Calu3 (cell line): ENCODE measurements around the gene GPER1. TPM values are rescaled to one million over a fixed set of nuclear protein-coding genes. Genes with fewer than 3 reads are reported as not detected.

Experiments used
- BruUV-seq: library from RNA; stranded (reverse); fragments of 400-500 nt; replicated peaks from 2 replicates; lab custom pipeline; 2021; lab: Mats Ljungman, UMichigan
- CTCF ChIA-PET: fragments of 300-600 bp; sonication (Branson Sonifier 250); formaldehyde crosslinking; loops from one replicate; lab custom pipeline; 2022; ENCODE audit warnings: antibody characterized with exemption; lab: Charles Lee
- DNase-seq: peaks from one replicate; pipeline ENCODE4 v3.0.0; 2022
- H3K27ac Mint-ChIP-seq: one replicate; pipeline ENCODE4 v1.8.0; 2022; ENCODE audit warnings: mixed read lengths; ENCODE audit not compliant: unreplicated experiment
- H3K27me3 Mint-ChIP-seq: one replicate; pipeline ENCODE4 v1.8.0; 2022; ENCODE audit warnings: mixed read lengths; ENCODE audit not compliant: unreplicated experiment
- H3K36me3 Mint-ChIP-seq: one replicate; pipeline ENCODE4 v1.8.0; 2022; ENCODE audit warnings: mild to moderate bottlenecking, moderate library complexity, mixed read lengths; ENCODE audit not compliant: insufficient read depth, unreplicated experiment
- H3K4me1 Mint-ChIP-seq: one replicate; pipeline ENCODE4 v1.8.0; 2022; ENCODE audit warnings: mild to moderate bottlenecking, low read depth, mixed read lengths; ENCODE audit not compliant: unreplicated experiment
- H3K4me3 Mint-ChIP-seq: one replicate; pipeline ENCODE4 v1.8.0; 2022; ENCODE audit warnings: mild to moderate bottlenecking, low read depth, moderate library complexity, mixed read lengths; ENCODE audit not compliant: unreplicated experiment
- H3K9me3 Mint-ChIP-seq: one replicate; pipeline ENCODE4 v1.8.0; 2022; ENCODE audit warnings: low read depth, mixed read lengths; ENCODE audit not compliant: unreplicated experiment
- intact Hi-C: fragments of 100-400 bp; cut with micrococcal nuclease; formaldehyde crosslinking; loops from one replicate; pipeline ENCODE4 v1.10.0; 2022; ENCODE audit not compliant: unreplicated experiment
- total RNA-seq: library from RNA; stranded (reverse); gene quantifications from 2 replicates; pipeline ENCODE4 v1.2.3, GENCODE V29; 2022
- TF ChIP-seq, protein P1 (sequence below): fragments of 200-600 bp; IDR thresholded peaks from one replicate; pipeline ENCODE4 v1.8.0; 2022; ENCODE audit warnings: antibody characterized with exemption; ENCODE audit not compliant: unreplicated experiment

The GPER1 gene
- total RNA-seq, 1 experiment from 2014 or later: 0.26 TPM

DNA sequence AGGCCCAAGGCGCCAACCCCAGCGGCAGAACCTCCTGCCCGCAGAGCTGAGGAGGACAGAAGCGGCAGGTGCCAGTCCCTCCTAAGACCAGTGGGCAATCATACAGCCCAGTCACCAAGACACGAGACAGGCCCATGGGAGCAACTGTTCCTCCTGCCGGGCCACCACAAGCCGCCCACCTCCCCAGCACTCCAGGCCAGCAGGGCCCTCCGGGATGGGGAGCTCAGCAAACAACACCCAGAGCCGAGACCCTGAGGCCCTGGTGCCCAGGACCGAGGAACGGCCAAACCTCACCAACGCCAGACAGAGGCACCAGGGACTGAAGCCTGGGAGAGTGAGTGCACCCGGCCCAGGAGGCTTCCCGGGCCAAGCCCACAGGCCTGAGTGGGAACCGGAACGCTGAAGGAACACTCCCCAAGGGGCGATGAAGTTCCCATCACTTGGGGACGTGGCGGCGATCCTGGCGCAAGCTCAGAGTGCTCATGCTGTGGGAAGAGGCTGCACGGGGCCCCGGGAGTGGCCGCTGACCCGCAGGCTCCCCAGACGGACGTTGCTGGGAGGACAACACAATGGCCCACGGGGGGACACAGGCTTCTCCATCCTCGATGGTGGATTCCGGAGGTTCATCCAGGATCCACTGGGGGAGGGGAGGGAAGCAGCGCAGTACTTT is 35.1 kb downstream of the GPER1 start:
- CTCF ChIA-PET: no interaction called here
- H3K27me3 Mint-ChIP-seq: no peaks in the 10 kb centered on the region
- no peak for DNase-seq

DNA sequence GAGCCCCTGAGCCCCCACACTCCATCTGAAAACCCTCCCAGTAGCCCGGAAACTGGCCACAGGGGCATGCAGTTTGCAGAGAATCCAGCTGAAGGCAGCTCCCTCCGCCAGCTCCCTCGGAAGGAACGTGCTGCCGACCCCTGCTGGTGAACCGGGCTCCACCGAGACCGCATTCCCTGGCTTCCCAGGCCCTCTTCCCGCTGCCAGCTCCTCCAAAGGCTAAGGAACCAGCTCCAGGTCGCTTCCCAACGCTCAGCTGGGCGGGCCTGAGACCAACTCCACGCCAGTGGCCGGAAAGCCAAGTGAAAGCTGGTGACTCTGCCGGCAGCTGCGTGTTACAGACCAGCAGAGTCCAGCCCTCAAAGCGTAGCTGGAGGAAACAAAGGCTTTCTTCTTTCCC is 35.8 kb downstream of the GPER1 start:
- TF ChIP-seq, protein P1, sequence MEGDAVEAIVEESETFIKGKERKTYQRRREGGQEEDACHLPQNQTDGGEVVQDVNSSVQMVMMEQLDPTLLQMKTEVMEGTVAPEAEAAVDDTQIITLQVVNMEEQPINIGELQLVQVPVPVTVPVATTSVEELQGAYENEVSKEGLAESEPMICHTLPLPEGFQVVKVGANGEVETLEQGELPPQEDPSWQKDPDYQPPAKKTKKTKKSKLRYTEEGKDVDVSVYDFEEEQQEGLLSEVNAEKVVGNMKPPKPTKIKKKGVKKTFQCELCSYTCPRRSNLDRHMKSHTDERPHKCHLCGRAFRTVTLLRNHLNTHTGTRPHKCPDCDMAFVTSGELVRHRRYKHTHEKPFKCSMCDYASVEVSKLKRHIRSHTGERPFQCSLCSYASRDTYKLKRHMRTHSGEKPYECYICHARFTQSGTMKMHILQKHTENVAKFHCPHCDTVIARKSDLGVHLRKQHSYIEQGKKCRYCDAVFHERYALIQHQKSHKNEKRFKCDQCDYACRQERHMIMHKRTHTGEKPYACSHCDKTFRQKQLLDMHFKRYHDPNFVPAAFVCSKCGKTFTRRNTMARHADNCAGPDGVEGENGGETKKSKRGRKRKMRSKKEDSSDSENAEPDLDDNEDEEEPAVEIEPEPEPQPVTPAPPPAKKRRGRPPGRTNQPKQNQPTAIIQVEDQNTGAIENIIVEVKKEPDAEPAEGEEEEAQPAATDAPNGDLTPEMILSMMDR: no peak
- Mint-ChIP-seq H3K9me3 (no peaks in the 10 kb centered on the region), H3K4me3 (no peak overlapping the region), H3K36me3 (peaks cover 33% of the 10 kb centered on the region), H3K27ac (no peak overlapping the region), H3K27me3 (no peaks in the 10 kb centered on the region), H3K4me1 (no peaks in the 10 kb centered on the region)
- DNase-seq: no peak
- no TSS peak for BruUV-seq
- intact Hi-C loops: no loop called here
- CTCF ChIA-PET: interaction anchor here (0.9 kb wide), 1 partner anchor 33 kb away, joined by 3 read pairs; no protein-coding TSS in a partner anchor

More for the DNA sequence above, 35.1 kb downstream of the GPER1 start:
- H3K36me3 Mint-ChIP-seq: peaks cover 33% of the 10 kb centered on the region
- TF ChIP-seq, protein P1: no peak
- H3K27ac Mint-ChIP-seq: no peak overlapping the region
- H3K4me3 Mint-ChIP-seq: no peak overlapping the region
- no TSS peak for BruUV-seq
- intact Hi-C loops: no loop called here
- no peaks in the 10 kb centered on the region for H3K4me1 Mint-ChIP-seq
- no peaks in the 10 kb centered on the region for H3K9me3 Mint-ChIP-seq

DNA sequence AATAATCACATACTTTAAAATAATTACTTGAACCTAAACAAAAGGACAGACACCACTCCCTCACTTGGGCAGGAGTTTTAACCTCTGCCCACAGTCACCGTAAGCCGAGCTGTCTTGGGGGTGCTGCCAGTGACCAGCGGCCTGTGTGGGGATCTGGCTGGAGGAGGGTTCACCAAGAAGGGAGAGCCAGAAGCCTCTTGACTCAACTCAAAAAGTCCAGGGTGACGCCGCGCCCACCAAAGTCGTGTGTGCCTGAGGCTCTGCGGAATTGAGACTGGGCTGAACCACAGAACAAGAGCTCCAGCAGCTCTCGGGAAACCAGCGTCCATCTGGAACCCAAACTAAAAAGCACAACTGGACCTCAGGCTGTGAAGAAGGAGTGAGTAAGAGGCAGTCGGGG is 36.3 kb downstream of the GPER1 start:
- Mint-ChIP-seq H3K4me3 (no peak overlapping the region), H3K27me3 (no peaks in the 10 kb centered on the region), H3K36me3 (peaks cover 33% of the 10 kb centered on the region), H3K9me3 (no peaks in the 10 kb centered on the region), H3K27ac (no peak overlapping the region), H3K4me1 (no peaks in the 10 kb centered on the region)
- BruUV-seq: no TSS peak
- TF ChIP-seq, protein P1: no peak
- CTCF ChIA-PET: interaction anchor here (0.9 kb wide), 1 partner anchor 32 kb away, joined by 3 read pairs; no protein-coding TSS in a partner anchor
- intact Hi-C loops: no loop called here
- DNase-seq: no peak

DNA sequence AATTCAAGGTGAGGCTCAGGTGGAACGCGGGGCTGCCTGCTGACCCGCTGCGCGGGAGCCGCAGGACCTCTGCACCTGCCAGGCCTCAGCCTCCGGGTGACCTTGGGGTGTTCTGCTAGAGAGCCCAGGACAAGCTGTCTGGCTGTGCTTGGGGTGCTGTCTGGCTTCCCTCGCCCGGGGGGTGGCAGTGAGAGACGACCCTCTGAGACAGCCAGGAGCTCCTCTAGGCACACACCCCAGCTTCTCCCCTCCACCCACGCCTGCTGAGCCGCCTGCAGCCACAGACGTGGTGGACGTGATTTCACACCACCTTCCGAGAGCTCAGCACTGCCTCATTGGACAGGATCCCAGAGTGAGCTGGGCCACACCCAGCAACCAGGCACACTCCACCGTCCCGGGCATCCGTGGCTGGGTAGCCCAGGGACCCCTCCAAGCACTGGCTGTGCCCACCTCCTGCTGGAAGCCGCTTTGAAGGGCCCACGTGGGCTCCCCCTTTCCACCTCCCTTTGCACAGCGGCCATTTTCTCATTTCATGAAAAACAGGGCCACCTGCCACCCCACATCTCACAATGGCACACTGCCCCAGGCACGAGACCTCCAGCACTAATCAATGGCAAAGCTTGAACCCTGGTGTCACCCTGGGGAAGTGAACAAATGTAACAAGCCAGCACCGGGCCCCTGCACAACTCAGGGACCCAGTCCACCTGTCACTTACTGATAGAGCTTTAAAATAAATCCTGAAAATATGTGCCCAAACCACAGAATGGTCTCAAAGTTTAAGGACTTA is 37.1 kb downstream of the GPER1 start:
- DNase-seq: no peak
- Mint-ChIP-seq H3K27ac (no peak overlapping the region), H3K27me3 (no peaks in the 10 kb centered on the region), H3K4me3 (no peak overlapping the region), H3K4me1 (no peaks in the 10 kb centered on the region), H3K9me3 (no peaks in the 10 kb centered on the region), H3K36me3 (peaks cover 38% of the 10 kb centered on the region)
- intact Hi-C loops: no loop called here
- TF ChIP-seq, protein P1: no peak
- no TSS peak for BruUV-seq
- CTCF ChIA-PET: interaction anchor here (0.5 kb wide), 1 partner anchor 288 kb away, joined by 3 read pairs; no protein-coding TSS in a partner anchor
